NCI-H2081 (cell line): Measurements from ENCODE around the gene TRAK2.
"Not testable (repeated sequence)": the region's sequence is repeated elsewhere in the genome, so short reads cannot be mapped to it uniquely, and the experiment has no call there.

Experiments
- DNase-seq, 2 experiments: peaks; one replicate each; lab custom pipeline; 2025; lab: John Stamatoyannopoulos, UW

Gene TRAK2

DNA sequence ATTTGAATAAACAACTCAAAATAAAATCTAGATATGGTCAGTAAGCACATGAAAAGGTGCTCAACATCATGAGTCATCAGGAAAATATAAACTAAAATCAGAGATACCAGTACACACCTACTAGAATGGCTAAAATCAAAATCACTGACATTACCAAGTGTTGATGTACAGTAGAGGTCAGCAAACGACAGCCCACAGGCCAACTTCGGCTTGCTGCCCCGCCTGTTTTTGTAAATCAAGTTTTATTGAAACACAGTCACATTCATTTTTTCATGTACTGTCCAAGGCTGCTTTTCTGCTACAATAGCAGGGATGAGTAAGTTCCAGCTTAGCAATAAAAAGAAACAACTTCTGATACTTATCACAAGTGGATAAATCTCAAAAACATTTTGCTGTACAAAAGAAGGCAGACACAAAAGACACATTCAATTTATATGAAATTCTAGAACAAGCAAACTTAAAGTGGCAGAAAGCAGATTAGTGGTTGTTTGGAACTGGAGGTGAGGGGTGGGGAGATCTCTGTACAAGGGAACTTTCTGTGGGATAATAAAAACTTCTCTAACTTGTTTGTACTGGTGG, 32.1 kb downstream of the TRAK2 start:
- no peak for DNase-seq

DNA sequence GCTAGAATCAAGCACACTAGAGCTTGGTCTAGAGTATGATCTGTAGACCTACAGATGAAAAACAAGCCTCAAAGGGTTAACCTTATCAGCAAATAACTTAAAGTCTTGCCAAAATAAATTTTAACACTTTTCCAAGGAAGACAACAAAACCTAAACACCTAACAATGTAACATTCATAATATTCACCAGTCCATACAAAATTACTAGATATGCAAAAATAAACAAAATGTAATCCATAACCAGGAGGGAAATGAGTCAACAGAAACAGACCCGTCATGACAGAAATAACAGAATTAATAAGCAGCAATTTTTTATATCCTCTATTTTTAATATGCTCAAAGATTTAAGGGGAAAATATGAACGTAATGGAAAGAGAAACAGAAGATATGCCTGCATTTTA, 36.1 kb downstream of the TRAK2 start:
- no peak for DNase-seq

DNA sequence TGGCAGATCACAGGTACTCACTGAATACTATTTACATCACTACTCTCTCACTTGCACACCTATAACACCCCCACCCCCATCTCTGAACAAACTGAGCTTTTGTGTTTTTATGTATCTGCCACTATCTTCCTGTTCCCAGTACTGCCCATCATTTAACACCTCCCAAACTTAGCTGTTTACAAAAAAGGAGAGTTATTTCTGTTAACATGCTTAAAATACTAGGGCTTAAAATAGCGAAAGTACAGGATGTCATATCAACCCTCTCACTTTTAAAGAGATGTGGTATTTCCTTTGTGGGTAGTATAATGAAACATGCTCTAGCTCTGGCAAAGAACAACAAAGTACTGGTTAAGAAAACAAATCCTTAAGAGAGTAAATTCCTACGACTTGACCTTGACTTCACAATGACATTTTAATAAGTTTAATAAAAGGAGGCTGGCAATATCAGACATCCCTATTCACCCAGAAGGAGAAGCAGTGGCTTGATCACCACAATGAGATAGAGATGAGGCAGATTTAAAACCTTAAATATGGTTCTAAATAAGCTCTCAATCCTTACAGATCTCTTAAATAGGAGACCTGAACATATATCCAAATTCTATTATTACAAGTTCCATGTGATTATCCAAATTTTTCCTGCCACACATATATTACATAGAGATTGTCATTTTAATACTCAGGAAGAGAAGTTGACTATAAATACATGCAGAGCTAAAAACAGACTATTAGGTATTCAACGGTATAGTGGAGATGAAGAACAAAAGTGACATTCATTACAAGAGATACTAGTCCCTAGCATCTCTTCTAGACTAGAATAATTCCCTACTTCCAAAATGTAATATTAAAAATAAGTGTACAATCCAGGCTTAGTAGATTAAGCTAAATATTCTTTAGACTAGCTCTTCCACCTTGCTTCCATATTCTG, 36.9 kb downstream of the TRAK2 start:
- DNase-seq: no peak

DNA sequence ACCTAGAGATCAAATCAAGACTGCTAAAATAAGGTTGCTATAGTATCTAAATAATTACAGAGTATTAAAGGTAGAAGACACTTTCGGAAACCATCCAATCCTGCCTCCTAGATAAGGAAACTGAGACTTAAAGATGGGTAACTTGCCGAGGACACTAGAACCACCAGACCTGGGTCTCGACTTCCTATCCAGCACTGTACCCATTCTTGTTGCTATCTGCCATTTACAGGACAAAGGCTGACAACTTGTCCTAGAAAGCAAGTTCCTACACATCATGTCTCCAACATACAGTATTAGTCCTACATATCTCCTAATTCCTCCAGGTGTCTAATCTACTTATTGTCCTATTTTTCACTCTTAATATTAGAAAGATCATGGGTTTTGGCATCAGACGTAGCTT, 37.7 kb downstream of the TRAK2 start:
- no peak for DNase-seq

DNA sequence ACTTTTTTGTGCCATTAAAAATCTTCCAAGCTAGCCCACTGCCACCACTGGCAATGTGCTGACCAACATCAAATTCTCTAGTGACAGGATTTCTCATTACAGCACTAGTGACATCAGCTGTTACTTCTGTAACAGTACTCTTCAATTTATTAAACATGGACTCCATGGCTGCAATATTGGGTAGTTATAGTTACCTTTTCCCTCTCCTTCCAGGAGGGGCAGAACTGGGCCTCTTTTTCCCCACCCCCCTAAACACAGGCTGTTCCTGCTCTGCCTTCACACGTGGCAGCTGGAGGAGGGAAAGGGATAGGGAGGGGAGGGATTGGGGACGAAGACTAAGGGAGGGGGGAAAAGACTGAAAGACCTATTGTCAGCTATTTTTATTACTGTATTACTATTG, 38.1 kb downstream of the TRAK2 start:
- no peak for DNase-seq

DNA sequence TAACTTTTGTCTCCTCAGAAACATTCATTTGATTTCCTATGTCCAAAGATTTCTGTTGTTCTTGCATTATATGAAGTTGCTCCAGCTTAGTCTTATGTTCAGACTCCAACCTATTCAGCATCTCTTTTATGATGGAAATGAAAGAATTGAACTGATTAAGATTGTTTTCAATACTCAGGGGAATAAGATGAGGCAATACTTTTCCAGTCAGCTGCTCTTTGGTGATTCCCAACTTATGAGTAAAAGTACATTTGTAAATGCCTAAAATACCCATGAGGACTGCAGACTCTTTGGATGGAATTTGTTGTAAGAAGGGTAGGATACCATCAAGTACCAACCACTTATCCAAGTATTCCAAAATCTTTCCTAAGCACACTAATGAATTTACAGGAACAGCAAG, 39.8 kb downstream of the TRAK2 start:
- no peak for DNase-seq

DNA sequence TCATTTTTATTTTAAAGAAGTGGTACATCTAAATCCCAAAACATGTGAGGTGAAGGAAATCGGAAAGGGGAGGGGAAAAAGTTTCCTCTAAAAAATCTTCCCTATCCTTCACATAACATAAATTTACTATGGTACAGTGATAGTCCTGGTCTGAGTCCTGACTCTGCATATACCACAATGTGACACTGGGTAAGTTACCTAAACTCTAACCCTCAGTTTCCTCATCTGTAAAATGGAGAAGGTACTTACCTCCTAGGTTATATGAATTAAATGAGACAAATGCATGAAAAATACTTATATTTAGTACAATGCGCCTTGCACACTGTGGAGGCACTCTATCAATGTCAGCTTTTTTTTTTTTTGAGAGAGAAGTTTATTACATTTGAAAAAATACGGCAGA, 42.3 kb downstream of the TRAK2 start:
- DNase-seq: no peak

DNA sequence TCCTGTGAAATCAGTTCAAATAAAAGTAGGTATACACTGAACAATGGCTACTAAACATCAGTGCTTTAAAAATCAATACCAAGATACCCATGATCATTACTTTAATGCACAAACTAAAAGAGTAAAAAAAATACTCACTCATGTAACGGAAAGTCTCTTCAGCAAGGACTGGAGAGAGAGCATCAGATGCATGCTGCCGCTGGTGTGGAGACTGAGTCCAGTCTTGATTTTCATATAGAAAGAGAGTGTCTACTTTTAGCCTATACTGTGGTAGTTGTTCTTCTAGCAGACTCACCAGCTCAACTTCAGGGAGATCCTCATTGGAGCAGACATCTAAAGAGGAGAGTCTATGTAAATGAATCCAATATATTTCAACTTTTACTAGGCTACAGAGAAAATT, 44.0 kb downstream of the TRAK2 start:
- DNase-seq: no peak

DNA sequence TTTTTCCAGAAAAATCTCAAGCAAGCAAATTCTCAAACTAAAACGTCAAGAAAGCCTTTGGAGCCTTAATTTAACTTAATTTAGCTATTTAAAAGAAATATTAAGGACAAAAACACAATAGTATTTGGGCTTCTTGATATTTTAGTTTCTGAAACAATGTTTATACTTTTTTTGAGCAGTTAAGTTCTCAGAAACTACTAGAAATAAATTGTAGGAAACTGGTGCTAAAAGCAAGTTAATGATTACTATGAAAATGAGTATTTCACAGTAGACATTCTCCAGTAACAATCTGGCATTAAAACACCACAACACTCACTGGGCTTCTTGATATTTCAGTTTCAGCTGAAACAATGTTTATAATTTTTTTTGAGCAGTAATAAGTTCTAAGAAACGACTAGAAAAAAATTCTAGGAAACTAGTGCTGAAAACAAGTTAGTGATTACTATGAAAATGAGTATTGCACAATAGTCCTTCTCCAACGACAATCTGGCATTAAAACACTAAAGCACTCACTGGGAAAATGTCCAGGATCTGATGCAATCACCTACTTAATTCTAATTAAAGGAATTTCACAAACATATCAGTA, 45.1 kb downstream of the TRAK2 start:
- DNase-seq: no peak

DNA sequence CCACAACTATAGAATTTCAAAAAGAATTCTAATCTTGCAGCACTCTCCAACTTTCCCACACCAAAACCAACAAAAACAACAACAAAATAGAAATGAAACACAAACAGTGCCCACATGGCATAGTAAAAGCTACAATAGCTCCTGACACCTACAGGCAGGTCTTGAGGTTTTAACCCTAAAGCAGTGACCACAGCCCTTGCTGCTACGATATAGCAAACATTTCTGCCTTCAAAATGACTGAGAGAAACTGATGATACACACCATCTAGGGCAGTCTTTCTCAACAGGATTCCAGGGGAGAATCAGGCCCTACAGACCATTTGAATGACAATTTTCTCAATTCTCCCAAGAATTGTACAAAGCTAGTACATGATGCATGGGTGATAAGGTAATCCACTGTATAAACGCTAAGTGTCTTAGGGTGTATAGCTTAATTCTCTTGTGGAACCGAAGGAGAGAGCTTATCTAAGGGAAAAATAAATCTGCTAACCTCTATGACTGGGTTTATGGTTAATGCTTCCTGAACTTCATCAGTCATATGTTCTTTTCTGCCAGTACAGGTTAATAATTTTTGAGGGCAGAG, 46.5 kb downstream of the TRAK2 start:
- DNase-seq: no peak

DNA sequence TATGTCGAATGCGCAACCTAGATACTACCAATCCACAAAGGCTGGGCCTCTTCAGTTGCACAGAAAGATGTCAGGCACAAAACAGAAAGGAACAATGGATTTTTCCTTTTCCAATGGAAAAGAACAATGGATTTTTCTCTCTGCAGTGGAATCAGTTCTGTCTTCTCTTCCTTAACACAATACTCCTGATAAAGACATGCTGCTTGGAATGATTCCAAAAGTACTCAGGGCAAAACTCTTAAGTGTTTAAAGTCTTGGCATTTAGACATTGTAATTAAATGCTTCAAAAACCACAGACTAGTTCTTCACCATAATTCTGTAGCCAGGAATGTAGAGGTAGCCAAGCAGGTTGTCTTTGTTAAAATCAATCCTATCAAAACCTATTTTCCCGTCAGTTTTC, 47.4 kb downstream of the TRAK2 start:
- no peak for DNase-seq

DNA sequence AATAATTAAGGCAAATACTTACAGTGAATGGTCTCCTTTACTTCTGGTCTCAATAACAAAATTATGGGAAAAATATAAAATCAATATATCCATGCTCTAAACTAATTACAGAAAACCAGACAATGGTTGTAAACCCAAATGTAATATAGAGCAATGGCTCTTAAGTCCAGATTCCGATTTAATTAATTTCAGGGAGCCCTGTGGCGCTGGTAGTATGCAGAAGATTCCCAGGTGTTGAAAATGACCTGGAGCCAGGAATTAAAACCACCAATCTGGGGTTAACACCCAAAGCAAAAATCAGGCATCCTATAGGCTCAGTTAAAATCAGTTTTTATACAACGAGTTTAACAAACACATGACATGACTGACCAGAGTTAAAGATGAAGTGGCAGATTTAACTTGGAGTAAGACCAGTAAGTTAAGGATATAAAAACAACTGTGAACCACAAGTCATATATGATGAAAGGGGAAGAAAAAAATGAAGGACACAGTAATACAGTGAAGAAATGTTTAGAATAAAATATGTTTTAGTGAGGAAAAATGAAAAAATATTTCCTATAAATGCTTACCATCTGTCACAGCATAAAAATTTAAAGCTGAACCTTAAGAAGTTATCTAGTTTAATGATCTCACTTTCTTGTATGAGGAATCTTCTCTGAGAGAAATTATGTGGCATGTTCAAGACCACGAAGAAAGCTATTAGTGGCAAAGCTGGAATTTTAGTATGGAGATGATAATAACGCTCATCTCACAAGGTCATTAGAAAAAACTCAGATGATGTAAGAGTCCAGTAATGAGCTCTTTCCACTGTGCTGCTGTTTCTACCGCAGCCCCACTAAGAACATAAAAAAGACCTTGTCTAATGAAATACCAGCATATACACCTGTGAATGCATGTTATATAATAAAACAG, 48.4 kb downstream of the TRAK2 start:
- DNase-seq: no peak

DNA sequence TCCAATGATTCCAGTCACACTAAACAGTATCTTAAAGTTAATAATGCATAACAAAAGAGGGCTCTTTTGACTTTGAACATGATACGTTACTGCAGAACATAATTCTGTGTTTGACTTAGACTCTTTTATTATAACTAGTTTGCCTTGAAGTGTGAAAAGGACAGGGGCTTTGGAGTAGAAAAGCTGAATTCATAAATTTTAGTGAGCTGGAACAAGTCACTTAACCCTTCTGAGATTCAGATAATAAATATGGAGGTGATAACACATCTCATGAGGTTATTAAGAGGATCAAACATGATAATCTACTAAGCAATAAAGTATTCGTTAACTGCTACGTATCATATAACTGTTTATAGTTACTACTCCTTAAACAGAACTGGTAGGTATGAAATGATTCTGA, 49.4 kb downstream of the TRAK2 start:
- DNase-seq: no peak

DNA sequence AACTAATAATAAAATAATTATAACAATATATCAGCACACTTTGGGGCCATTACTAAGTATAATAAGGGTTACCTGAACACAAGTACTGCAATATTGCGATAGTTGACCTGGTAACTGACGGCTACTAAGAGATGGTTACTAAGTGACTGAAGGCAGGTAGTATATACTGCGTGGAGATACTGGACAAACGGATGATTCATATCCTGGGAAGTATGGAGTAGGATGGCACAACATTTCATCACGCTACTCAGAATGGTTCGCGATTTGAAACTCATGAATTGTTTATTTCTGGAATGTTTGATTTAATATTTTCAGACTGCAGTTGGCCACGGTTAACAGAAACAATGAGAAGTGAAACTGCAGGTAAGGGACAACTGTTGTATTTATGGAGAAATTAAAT, 54.7 kb downstream of the TRAK2 start:
- no peak for DNase-seq

DNA sequence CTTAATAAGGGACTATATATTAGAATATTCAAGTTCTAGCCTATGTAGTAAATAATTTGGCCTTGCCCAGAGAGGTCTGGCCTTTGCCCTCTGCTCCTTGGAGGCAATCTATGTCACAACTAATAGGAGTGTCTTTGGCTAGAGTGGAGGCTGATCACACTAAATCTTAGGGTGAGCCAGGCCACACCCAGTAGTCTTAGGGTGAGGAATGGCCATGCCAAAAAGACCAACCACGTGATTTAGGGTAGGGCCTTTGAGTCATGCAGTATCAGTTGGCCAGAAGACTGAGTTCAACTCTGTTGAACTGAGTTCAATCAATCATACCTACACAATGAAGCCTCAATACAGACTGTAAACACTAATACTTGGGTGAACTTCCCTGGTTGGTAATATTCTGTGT, 68.1 kb downstream of the TRAK2 start:
- DNase-seq: no peak

DNA sequence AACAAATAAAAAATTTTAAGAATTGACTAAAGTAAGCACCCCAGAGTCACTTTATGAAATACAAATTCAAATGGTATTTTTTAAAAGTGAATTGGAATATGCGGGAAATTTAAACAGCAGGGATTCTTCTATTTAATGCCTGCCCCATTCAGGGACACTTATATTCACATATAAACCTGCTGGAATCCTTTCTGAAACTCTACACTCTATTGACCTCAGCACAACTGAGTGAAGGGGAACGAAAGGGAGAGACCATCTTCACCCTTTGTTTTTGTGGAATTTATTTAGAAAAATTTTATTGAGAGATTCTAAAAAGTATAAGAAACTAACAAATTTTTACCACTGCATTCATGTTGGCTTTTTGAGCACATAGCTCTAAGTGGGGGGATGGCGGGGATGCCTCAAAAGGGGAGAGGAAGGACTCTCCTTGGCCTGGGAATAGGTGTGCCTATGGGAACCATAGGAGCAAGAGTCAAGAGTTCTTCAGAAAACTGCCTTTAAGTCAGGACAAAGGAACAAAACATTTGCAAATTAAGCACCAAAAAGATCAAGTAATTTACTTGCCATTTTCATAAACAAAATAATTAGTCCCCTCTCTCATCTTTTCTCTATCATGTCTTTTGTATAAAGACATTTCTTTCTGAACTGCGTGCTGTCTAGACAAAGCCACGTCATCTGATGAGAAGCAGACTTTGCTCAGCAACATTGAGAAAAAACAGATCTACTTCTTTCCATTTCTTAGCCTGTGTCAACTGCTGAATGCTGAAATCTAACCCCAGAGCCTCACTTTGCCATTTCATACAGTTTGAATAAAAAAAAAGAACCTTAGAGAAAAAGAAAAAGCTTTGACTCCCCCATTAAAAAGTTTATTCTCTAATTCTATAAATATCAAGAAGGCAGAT, 72.5 kb downstream of the TRAK2 start:
- no peak for DNase-seq

DNA sequence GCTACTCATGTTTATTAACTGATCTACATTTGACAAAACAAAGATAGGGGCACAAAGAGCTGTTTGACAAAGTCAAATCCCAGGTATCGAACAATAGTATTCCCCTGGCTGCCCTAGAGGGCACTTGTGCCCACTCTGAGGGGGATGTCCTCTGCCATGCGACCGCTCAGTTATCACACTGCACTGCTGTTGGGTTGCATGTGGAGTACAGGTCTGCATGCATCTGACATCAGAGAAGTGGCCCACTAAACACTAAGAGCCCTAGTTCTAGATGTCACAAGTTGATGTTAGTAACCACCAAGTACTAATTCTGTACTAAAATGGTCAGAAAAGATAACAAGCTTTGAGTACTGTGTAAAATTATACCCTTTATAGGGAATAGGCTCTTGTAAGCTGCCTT, 74.0 kb downstream of the TRAK2 start:
- DNase-seq: no peak

DNA sequence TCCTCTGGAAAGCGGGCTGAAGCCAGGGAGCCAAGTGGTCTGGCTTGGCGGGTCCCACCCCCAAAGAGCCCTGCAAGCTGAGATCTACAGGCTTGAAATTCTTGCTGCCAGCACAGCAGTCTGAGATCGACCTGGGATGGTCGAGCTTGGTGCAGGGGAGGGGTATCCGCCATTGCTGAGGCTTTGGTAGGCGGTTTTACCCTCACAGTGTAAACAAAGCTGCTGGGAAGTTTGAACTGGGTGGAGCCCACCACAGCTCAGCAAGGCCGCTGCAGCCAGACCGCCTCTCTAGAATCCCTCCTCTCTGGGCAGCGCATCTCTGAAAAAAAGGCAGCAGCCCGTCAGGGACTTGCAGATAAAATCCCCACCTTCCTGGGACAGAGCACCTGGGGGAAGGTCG, 81.5 kb downstream of the TRAK2 start:
- DNase-seq: no peak

DNA sequence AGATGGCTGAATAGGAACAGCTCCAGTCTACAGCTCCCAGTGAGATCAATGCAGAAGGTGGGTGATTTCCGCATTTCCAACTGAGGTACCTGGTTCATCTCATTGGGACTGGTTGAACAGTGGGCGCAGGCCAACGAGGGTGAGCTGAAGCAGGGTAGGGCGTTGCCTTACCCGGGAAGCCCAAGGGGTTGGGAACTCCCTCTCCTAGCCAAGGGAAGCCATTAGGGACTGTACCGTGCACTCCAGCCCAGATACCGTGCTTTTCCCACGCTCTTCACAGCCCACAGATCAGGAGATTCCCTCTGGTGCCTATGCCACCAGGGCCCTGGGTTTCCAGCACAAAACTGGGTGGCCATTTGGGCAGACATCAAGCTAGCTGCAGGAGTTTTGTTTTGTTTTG, 81.9 kb downstream of the TRAK2 start:
- DNase-seq: not testable (repeated sequence)

DNA sequence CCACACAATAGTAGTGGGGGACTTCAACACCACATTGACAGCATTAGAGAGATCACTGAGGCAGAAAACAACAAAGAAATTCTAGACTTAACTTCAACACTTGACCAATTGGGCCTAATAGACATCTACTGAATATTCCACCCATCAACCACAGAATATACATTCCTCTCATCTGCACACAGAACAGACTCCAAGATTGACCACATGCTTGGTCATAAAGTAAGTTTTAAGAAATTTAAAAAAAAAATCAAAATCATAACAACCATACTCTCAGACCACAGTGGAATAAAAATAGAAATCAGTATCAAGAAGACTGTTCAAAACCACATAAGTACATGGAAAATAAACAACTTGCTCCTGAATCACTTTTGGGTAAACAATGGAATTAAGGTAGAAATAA, 85.1 kb downstream of the TRAK2 start:
- DNase-seq: no peak
